H1 (cell line): Measurements from ENCODE around the gene C3orf80.

Source experiments
- EP300 ChIP-seq, 2 experiments: IDR thresholded peaks; 1 replicate in 1 of 2; 2 replicates in 1 of 2; pipeline ENCODE4 v1.6.1; 2011 to 2012; ENCODE audit warnings: low read depth in 2 of 2, low read length in 2 of 2, mild to moderate bottlenecking in 2 of 2, borderline replicate concordance in 1 of 2, inconsistent platforms in 1 of 2, moderate library complexity in 1 of 2
- TAF1 ChIP-seq: IDR thresholded peaks from 2 replicates; pipeline ENCODE4 v1.6.1; 2011; ENCODE audit warnings: mild to moderate bottlenecking, low read depth, low read length
- TCF12 ChIP-seq: IDR thresholded peaks from 2 replicates; pipeline ENCODE4 v1.6.1; 2011; ENCODE audit warnings: low read depth, mild to moderate bottlenecking, low read length
- YY1 ChIP-seq: IDR thresholded peaks from 2 replicates; pipeline ENCODE4 v1.6.1; 2011; ENCODE audit warnings: low read depth, mild to moderate bottlenecking, low read length
- TF ChIP-seq, protein P1 (sequence below): IDR thresholded peaks from 2 replicates; pipeline ENCODE4 v1.6.1; 2012; ENCODE audit warnings: inconsistent platforms
- TF ChIP-seq, protein P2 (sequence below), 3 experiments: IDR thresholded peaks; 1 replicate in 2 of 3; 2 replicates in 1 of 3; pipeline versions ENCODE4 v1.5.1 to v1.6.1; 2011; ENCODE audit warnings: low read length in 3 of 3, mild to moderate bottlenecking in 3 of 3, inconsistent platforms in 2 of 3, low read depth in 1 of 3, moderate library complexity in 1 of 3; ENCODE audit not compliant: insufficient read depth in 1 of 3; ENCODE audit errors: control extremely low read depth in 1 of 3

- no peak for TF ChIP-seq TAF1
- TF ChIP-seq EP300 (IDR thresholded peaks at IDR 0.05; ENCODE audit: borderline replicate concordance in 1 of 2, low read depth in 2 of 2, low read length in 2 of 2) = no peak
- TF ChIP-seq TCF12 = no peak
- TF ChIP-seq YY1 = no peak
- TF ChIP-seq, protein P1, sequence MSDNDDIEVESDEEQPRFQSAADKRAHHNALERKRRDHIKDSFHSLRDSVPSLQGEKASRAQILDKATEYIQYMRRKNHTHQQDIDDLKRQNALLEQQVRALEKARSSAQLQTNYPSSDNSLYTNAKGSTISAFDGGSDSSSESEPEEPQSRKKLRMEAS = no peak
- TF ChIP-seq, protein P2, sequence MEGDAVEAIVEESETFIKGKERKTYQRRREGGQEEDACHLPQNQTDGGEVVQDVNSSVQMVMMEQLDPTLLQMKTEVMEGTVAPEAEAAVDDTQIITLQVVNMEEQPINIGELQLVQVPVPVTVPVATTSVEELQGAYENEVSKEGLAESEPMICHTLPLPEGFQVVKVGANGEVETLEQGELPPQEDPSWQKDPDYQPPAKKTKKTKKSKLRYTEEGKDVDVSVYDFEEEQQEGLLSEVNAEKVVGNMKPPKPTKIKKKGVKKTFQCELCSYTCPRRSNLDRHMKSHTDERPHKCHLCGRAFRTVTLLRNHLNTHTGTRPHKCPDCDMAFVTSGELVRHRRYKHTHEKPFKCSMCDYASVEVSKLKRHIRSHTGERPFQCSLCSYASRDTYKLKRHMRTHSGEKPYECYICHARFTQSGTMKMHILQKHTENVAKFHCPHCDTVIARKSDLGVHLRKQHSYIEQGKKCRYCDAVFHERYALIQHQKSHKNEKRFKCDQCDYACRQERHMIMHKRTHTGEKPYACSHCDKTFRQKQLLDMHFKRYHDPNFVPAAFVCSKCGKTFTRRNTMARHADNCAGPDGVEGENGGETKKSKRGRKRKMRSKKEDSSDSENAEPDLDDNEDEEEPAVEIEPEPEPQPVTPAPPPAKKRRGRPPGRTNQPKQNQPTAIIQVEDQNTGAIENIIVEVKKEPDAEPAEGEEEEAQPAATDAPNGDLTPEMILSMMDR (IDR thresholded peaks at IDR 0.05; ENCODE audit: control extremely low read depth in 1 of 3, insufficient read depth in 1 of 3, low read depth in 1 of 3, low read length in 3 of 3) = no peak
Measured at GRCh38 chr3:160199108-160199507, 26.1 kb upstream of the C3orf80 start.
